ENCODE results near the gene LDLRAP1. TPM values are rescaled to one million over a fixed set of nuclear protein-coding genes. Genes with fewer than 3 reads are reported as not detected.

LDLRAP1 gene, protein sequence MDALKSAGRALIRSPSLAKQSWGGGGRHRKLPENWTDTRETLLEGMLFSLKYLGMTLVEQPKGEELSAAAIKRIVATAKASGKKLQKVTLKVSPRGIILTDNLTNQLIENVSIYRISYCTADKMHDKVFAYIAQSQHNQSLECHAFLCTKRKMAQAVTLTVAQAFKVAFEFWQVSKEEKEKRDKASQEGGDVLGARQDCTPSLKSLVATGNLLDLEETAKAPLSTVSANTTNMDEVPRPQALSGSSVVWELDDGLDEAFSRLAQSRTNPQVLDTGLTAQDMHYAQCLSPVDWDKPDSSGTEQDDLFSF
- total RNA-seq, result 10 to 100 TPM; 24.2 to 25.0 TPM
- 10 to 100 TPM; 17.0 to 28.7 (median 21.8) TPM for polyA plus RNA-seq (ENCODE audit: insufficient read length in 6 of 6)
- long read RNA-seq, donor 1, partial matches to known transcripts, result 0 of 4 reads
- long read RNA-seq, donor 1, other reads (novel, unspliced or antisense), result 0 of 4 reads
- long read RNA-seq, donor 2, partial matches to known transcripts, result 0 of 1 reads
- long read RNA-seq, donor 2, other reads (novel, unspliced or antisense), result 0 of 1 reads
- long read RNA-seq, donor 3, partial matches to known transcripts, result 6 of 8 reads
- long read RNA-seq, donor 3, other reads (novel, unspliced or antisense), result 0 of 8 reads
- long read RNA-seq, donor 4, transcript LDLRAP1-201 (9 exons, 2,940 nt), result major isoform, 6 of 10 reads
- long read RNA-seq, donor 4, partial matches to known transcripts, result 2 of 10 reads
- long read RNA-seq, donor 4, other reads (novel, unspliced or antisense), result 2 of 10 reads
- long read RNA-seq, donor 5, partial matches to known transcripts, result 0 of 2 reads
- long read RNA-seq, donor 5, other reads (novel, unspliced or antisense), result 0 of 2 reads
- long read RNA-seq, donor 6, partial matches to known transcripts, result 0 of 5 reads
- long read RNA-seq, donor 6, other reads (novel, unspliced or antisense), result 0 of 5 reads
- long read RNA-seq, donor 7, partial matches to known transcripts, result 0 of 2 reads
- long read RNA-seq, donor 7, other reads (novel, unspliced or antisense), result 0 of 2 reads
- long read RNA-seq, donor 8, transcript LDLRAP1-201 (9 exons, 2,940 nt), result major isoform, 11 of 20 reads
- long read RNA-seq, donor 8, partial matches to known transcripts, result 9 of 20 reads
- long read RNA-seq, donor 8, other reads (novel, unspliced or antisense), result 0 of 20 reads
- long read RNA-seq, donor 9, result 0 reads
- long read RNA-seq, donor 10, partial matches to known transcripts, result 1 of 10 reads
- long read RNA-seq, donor 10, other reads (novel, unspliced or antisense), result 5 of 10 reads
- long read RNA-seq, donor 11, partial matches to known transcripts, result 0 of 1 reads
- long read RNA-seq, donor 11, other reads (novel, unspliced or antisense), result 0 of 1 reads
- long read RNA-seq, donor 12, partial matches to known transcripts, result 0 of 4 reads
- long read RNA-seq, donor 12, other reads (novel, unspliced or antisense), result 0 of 4 reads

DNA sequence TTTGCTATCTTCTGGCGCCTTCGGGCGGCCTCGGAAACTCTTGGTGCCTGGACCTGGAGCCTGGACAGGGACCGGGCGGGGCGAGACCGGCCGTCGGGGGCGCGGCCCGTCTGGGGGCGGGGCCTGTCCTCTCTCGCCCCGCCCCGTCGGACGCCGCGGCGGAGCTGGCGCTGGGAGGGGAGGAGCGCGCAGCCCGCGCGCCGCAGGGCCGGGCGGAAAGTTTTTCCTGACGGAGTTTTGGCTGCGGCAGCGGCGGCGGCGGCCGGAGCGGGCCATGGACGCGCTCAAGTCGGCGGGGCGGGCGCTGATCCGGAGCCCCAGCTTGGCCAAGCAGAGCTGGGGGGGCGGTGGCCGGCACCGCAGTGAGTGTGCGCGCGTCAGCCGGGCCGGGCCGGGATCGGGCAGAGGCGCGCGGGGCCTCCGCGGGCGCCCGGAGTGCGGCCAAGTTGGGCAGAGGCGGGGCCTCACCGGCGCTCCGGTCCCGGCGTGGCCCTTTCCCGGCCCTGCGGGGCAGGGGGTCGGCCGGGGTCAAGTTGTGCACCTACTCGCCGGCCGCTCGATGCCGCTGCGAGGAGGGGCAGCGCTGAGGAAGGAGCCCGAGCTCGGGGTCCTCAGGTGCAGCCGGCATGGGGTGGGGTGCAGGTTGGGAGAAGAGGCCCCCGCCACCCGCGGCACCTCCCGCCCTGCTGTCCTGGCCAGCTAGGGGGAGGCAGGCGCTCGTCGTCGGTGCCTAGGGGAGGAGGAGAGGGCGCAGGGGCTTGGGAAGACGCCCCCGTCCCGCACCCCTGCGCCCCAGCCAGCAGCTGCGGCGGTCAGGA, at the start of gene LDLRAP1:
TSS of gene LDLRAP1 (plus strand) at position 182 of the 818 bp plus-strand sequence. CDS start at position 275, 93 bp downstream.
- peak; percentile 98 for ATAC-seq
- H3K27me3 ChIP-seq, result no peaks in the 10 kb centered on the region
- peak within 1 kb of the TSS; percentile 81 to 84 for H3K4me3 ChIP-seq
- intact Hi-C loops (cut with DNase I), result no loop called here
- TF ChIP-seq, protein P1, sequence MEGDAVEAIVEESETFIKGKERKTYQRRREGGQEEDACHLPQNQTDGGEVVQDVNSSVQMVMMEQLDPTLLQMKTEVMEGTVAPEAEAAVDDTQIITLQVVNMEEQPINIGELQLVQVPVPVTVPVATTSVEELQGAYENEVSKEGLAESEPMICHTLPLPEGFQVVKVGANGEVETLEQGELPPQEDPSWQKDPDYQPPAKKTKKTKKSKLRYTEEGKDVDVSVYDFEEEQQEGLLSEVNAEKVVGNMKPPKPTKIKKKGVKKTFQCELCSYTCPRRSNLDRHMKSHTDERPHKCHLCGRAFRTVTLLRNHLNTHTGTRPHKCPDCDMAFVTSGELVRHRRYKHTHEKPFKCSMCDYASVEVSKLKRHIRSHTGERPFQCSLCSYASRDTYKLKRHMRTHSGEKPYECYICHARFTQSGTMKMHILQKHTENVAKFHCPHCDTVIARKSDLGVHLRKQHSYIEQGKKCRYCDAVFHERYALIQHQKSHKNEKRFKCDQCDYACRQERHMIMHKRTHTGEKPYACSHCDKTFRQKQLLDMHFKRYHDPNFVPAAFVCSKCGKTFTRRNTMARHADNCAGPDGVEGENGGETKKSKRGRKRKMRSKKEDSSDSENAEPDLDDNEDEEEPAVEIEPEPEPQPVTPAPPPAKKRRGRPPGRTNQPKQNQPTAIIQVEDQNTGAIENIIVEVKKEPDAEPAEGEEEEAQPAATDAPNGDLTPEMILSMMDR (IDR thresholded peaks at IDR 0.05), result no peak
- H3K9me3 ChIP-seq, result no peaks in the 10 kb centered on the region
- peak within 1 kb of the TSS; percentile 80 for H3K27ac ChIP-seq
- peak; percentile 61 to 94 (median 78) for DNase-seq
- H3K36me3 ChIP-seq, result no peaks in the 10 kb centered on the region
- H3K4me1 ChIP-seq, result peaks cover 11 to 45% of the 10 kb centered on the region in 2 donors

DNA sequence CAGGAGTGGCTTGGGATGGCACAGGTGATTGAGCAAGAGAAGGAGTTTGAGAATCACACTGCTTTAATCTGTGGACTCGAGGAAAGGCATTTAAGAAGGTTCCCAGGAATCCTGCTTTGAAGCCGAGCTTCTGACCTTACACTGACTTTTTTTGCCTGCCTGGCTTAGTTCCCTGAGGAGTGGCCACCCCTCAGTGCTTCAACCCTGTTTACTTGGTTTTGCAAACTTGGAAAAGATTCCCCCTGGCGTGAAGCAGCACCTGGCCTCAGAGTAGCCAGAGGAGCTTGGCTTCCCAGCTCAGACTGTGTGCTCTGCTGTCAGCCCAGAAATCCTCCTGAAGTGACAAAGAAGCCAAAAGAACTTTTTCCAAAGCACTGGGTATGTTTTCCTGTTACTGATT, 48.5 kb upstream of the LDLRAP1 start:
- TF ChIP-seq, protein P1 (IDR thresholded peaks at IDR 0.05), result no peak
- ATAC-seq (peak; percentile 52), DNase-seq (no peak)
- no peak overlapping the region for H3K4me3 ChIP-seq
- H3K36me3 ChIP-seq, result peaks cover 2 to 92% of the 10 kb centered on the region in 2 donors
- H3K9me3 ChIP-seq, result no peaks in the 10 kb centered on the region
- H3K4me1 ChIP-seq, result no peaks in the 10 kb centered on the region
- no peaks in the 10 kb centered on the region for H3K27me3 ChIP-seq
- no peak overlapping the region for H3K27ac ChIP-seq
- intact Hi-C loops (cut with DNase I), result no loop called here

DNA sequence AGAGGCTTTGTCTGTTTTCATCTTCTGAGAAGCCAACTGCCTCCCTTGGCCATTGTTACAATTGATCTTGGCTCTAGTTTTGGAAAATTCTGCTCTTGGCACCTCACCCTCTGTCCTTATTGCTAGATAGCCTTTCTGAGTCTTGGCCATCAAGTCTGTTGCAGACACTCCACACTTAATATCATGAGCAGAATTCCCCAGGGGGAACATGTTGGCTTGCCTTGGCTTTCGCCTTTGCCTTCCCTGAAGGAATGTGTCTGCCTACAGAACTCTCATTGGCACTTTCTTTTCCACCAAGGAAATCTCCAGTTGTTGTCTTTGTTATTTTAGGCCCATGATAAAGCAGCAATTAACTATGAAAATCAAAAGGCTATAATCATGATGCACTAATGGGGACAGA, 42.7 kb upstream of the LDLRAP1 start:
- ATAC-seq (no peak), DNase-seq (no peak)
- no peaks in the 10 kb centered on the region for H3K27me3 ChIP-seq
- H3K9me3 ChIP-seq, result no peaks in the 10 kb centered on the region
- H3K4me1 ChIP-seq, result peaks cover 0 to 3% of the 10 kb centered on the region in 2 donors
- no peak overlapping the region for H3K27ac ChIP-seq
- H3K36me3 ChIP-seq, result peaks cover 0 to 42% of the 10 kb centered on the region in 2 donors
- no peak overlapping the region for H3K4me3 ChIP-seq
- intact Hi-C loops (cut with DNase I), result no loop called here
- TF ChIP-seq, protein P1 (IDR thresholded peaks at IDR 0.05), result no peak

DNA sequence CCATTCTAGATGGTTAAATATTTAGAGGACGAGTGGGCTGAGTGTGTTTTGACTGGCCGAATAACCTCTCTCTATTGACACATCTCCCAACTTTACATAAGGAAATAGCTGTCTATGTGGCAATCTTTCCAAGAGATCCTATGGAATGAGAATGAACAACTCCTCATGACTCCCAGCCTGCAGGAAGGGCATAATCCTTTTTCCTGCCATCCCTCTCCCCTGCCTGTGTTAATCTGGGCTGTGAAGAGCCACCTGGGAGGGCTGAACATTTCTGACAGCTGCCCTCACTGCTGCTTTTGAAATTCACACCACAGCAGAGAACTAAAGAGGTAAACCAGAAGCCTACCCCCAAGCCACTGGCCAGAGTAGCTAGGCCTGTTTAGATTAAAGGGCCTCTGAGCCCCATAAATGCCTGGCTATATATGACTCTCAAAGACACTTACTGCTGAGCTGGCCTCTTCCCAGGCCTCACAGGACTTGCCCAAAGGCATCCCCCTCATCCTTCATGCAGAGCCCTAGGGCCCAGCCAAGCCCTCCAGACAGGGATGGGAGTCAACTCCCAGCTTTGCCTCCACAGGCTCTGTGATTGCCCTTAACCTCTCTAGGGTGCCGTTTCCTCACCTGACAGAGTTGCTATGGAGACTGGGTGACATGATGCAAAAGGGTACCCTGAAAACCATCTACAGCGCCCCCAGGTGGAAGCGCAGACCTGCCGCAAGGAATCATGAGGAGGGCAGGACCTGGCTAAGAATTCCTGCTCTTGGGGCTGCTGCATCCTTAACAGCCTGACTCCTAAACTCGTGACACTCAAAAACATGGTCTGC, 42.0 kb upstream of the LDLRAP1 start:
- peaks cover 0 to 35% of the 10 kb centered on the region in 2 donors for H3K36me3 ChIP-seq
- H3K9me3 ChIP-seq, result no peaks in the 10 kb centered on the region
- H3K27ac ChIP-seq, result no peak overlapping the region
- intact Hi-C loops (cut with DNase I), result no loop called here
- DNase-seq (peak in 1 of 4 donors; percentile 24), ATAC-seq (peak; percentile 27)
- TF ChIP-seq, protein P1 (IDR thresholded peaks at IDR 0.05), result no peak
- H3K4me3 ChIP-seq, result no peak overlapping the region
- no peaks in the 10 kb centered on the region for H3K27me3 ChIP-seq
- peaks cover 3 to 5% of the 10 kb centered on the region in 2 donors for H3K4me1 ChIP-seq

All from left lung (tissue), 14 donors.